HCT116 (cell line): ENCODE data around the gene ADARB2. TPM values are rescaled to one million over a fixed set of nuclear protein-coding genes. Genes with fewer than 3 reads are reported as not detected.

ENCODE experiments used
- ATAC-seq: fragments of 200-7000 bp; cut with Tn5 transposase; 2 replicates; pipeline ENCODE4 v1.9.1; 2020; ENCODE audit warnings: mild to moderate bottlenecking, moderate library complexity
- BruUV-seq: library from RNA; stranded (reverse); fragments of 400-500 nt; replicated peaks from 2 replicates; lab custom pipeline; 2021; lab: Mats Ljungman, UMichigan
- CTCF ChIA-PET: fragments of 300-600 bp; sonication (Branson Sonifier 250); formaldehyde crosslinking; loops from one replicate; lab custom pipeline; 2021; ENCODE audit warnings: antibody characterized with exemption; lab: Charles Lee
- POLR2A ChIA-PET: fragments of 300-600, 350-600 bp; sonication (Branson Sonifier 250); formaldehyde crosslinking; loops from one replicate; lab custom pipeline; 2021; ENCODE audit warnings: antibody characterized with exemption; lab: Charles Lee
- RAD21 ChIA-PET, 2 experiments: fragments of 300-600 bp; sonication (Branson Sonifier 250); formaldehyde crosslinking; loops; one replicate each; lab custom pipeline; 2023; ENCODE audit warnings: low total read pairs in 2 of 2; ENCODE audit not compliant: uncharacterized antibody in 2 of 2, unreplicated experiment in 2 of 2, low non-redundant PET in 1 of 2; lab: Charles Lee
- DNase-seq: peaks from one replicate; pipeline ENCODE4 v3.0.0-alpha.2; 2010; ENCODE audit warnings: low read depth, low spot score
- H2AFZ ChIP-seq: fragments of 200-600 bp; shearing (Covaris generic), sonication (generic); 2 replicates; pipeline ENCODE4 v1.6.1; 2017; ENCODE audit warnings: low read depth, mixed run types, mixed read lengths, antibody characterized with exemption, low read length; ENCODE audit not compliant: poor library complexity, severe bottlenecking
- H3K27ac ChIP-seq: 2 replicates; pipeline ENCODE4 v1.5.1; 2012; ENCODE audit warnings: low read depth, low read length
- H3K27me3 ChIP-seq: fragments of 200-600 bp; sonication (generic); 2 replicates; pipeline ENCODE4 v1.6.1; 2016; ENCODE audit warnings: mixed run types, low read length, mixed read lengths; ENCODE audit not compliant: insufficient read depth
- H3K36me3 ChIP-seq, 2 experiments: fragments of 200-500 bp in 1 of 2; fragments of 200-600 bp in 1 of 2; sonication (Bioruptor generic) in 1 of 2; sonication (generic) in 1 of 2; 2 replicates each; pipeline versions ENCODE4 v1.5.1 to v1.6.1; 2014 to 2016; ENCODE audit warnings: low read length in 2 of 2, inconsistent platforms in 1 of 2, mixed read lengths in 1 of 2, mixed run types in 1 of 2; ENCODE audit not compliant: insufficient read depth in 2 of 2, control insufficient read depth in 1 of 2
- H3K4me1 ChIP-seq, 2 experiments: fragments of 200-600 bp in 1 of 2; sonication (generic) in 1 of 2; 2 replicates each; pipeline versions ENCODE4 v1.5.1 to v1.6.1; 2012 to 2017; ENCODE audit warnings: low read length in 2 of 2, inconsistent platforms in 1 of 2, mild to moderate bottlenecking in 1 of 2, mixed read lengths in 1 of 2, mixed run types in 1 of 2, moderate library complexity in 1 of 2; ENCODE audit not compliant: insufficient read depth in 2 of 2, control insufficient read depth in 1 of 2
- H3K4me2 ChIP-seq: fragments of 200-600 bp; sonication (generic); 2 replicates; pipeline ENCODE4 v1.6.1; 2017; ENCODE audit warnings: mixed run types, low read length, mixed read lengths
- H3K4me3 ChIP-seq, 2 experiments: fragments of 200-600 bp in 1 of 2; sonication (generic) in 1 of 2; replicated peaks in 1 of 2; 2 replicates each; pipeline ENCODE4 v1.5.1; 2011 to 2016; ENCODE audit warnings: low read length in 2 of 2, control low read depth in 1 of 2, low read depth in 1 of 2, mild to moderate bottlenecking in 1 of 2, mixed read lengths in 1 of 2, mixed run types in 1 of 2
- H3K79me2 ChIP-seq: fragments of 200-600 bp; sonication (generic); 2 replicates; pipeline ENCODE4 v1.6.1; 2017; ENCODE audit warnings: mild to moderate bottlenecking, mixed run types, low read length, moderate library complexity, mixed read lengths; ENCODE audit not compliant: insufficient read depth
- H3K9ac ChIP-seq: fragments of 200-600 bp; sonication (generic); 2 replicates; pipeline ENCODE4 v1.6.1; 2016; ENCODE audit warnings: low read length, mixed read lengths
- H3K9me2 ChIP-seq: fragments of 200-600 bp; sonication (generic), shearing (Covaris generic); 2 replicates; pipeline ENCODE4 v1.6.1; 2017; ENCODE audit warnings: mixed run types, mild to moderate bottlenecking, moderate library complexity; ENCODE audit not compliant: insufficient read depth
- H3K9me3 ChIP-seq, 2 experiments: fragments of 200-500 bp in 1 of 2; fragments of 200-600 bp in 1 of 2; sonication (Bioruptor generic) in 1 of 2; sonication (generic) in 1 of 2; 2 replicates each; pipeline ENCODE4 v1.6.1; 2014 to 2017; ENCODE audit warnings: low read length in 2 of 2, mixed read lengths in 2 of 2, inconsistent platforms in 1 of 2, low read depth in 1 of 2, mild to moderate bottlenecking in 1 of 2, mixed run types in 1 of 2, moderate library complexity in 1 of 2; ENCODE audit not compliant: control insufficient read depth in 1 of 2, insufficient read depth in 1 of 2
- H4K20me1 ChIP-seq: fragments of 200-600 bp; sonication (generic), shearing (Covaris generic); 2 replicates; pipeline ENCODE4 v1.6.1; 2017; ENCODE audit warnings: mixed run types, mild to moderate bottlenecking, moderate library complexity; ENCODE audit not compliant: insufficient read depth
- CBX3 ChIP-seq: IDR thresholded peaks from 2 replicates; pipeline ENCODE4 v1.6.1; 2012; ENCODE audit warnings: low read depth
- CEBPB ChIP-seq: IDR thresholded peaks from 2 replicates; pipeline ENCODE4 v1.6.1; 2012; ENCODE audit warnings: low read depth
- EGR1 ChIP-seq: IDR thresholded peaks from 2 replicates; pipeline ENCODE4 v1.6.1; 2012; ENCODE audit warnings: low read depth
- ELF1 ChIP-seq: IDR thresholded peaks from 2 replicates; pipeline ENCODE4 v1.6.1; 2012; ENCODE audit warnings: low read depth, borderline replicate concordance
- EZH2phosphoT487 ChIP-seq: fragments of 200-600 bp; IDR thresholded peaks from 2 replicates; pipeline ENCODE4 v1.6.1; 2018; ENCODE audit warnings: antibody characterized with exemption, borderline replicate concordance
- FOSL1 ChIP-seq: IDR thresholded peaks from 2 replicates; pipeline ENCODE4 v1.6.1; 2012; ENCODE audit warnings: low read depth
- JUND ChIP-seq: IDR thresholded peaks from 2 replicates; pipeline ENCODE4 v1.6.1; 2012
- POLR2A ChIP-seq: IDR thresholded peaks from 2 replicates; pipeline ENCODE4 v1.7.0; 2011; ENCODE audit warnings: borderline replicate concordance; ENCODE audit not compliant: insufficient read depth, insufficient read length; ENCODE audit errors: extremely low read depth
- POLR2AphosphoS5 ChIP-seq: IDR thresholded peaks from 2 replicates; pipeline ENCODE4 v1.6.1; 2011; ENCODE audit warnings: mild to moderate bottlenecking, low read depth, low read length, moderate library complexity
- RAD21 ChIP-seq: IDR thresholded peaks from 2 replicates; pipeline ENCODE4 v1.6.1; 2012; ENCODE audit warnings: low read depth, mild to moderate bottlenecking
- SIN3A ChIP-seq: IDR thresholded peaks from 2 replicates; pipeline ENCODE4 v1.6.1; 2012; ENCODE audit warnings: low read depth
- SP1 ChIP-seq: IDR thresholded peaks from 2 replicates; pipeline ENCODE4 v1.6.1; 2012; ENCODE audit warnings: low read depth
- SRF ChIP-seq: IDR thresholded peaks from 2 replicates; pipeline ENCODE4 v1.6.1; 2012; ENCODE audit warnings: low read depth
- TCF7L2 ChIP-seq: IDR thresholded peaks from 2 replicates; pipeline ENCODE4 v1.7.0; 2011; ENCODE audit warnings: borderline replicate concordance, inconsistent platforms; ENCODE audit not compliant: insufficient read depth, insufficient read length; ENCODE audit errors: extremely low read depth
- YY1 ChIP-seq: IDR thresholded peaks from 2 replicates; pipeline ENCODE4 v1.6.1; 2011; ENCODE audit warnings: low read length, low read depth, moderate library complexity, mild to moderate bottlenecking; ENCODE audit not compliant: insufficient replicate concordance; ENCODE audit errors: extremely low read depth
- ZFX ChIP-seq: fragments of 450-650 bp; IDR thresholded peaks from 2 replicates; pipeline ENCODE4 v1.6.1; 2017
- ZNF274 ChIP-seq: fragments of 200-500 bp; sonication (Bioruptor generic); IDR thresholded peaks from 2 replicates; pipeline ENCODE4 v1.6.1; 2014; ENCODE audit warnings: mild to moderate bottlenecking, low read depth, low read length, inconsistent platforms
- intact Hi-C: fragments of 100-400 bp; cut with micrococcal nuclease; formaldehyde crosslinking; loops from 2 replicates; pipeline ENCODE4 v1.10.0; 2022
- total RNA-seq: library from RNA; stranded (reverse); gene quantifications from one replicate; pipeline ENCODE4 v1.2.1, GENCODE V29; 2021; ENCODE audit not compliant: unreplicated experiment
- TF ChIP-seq, protein P1 (sequence below), 3 experiments: fragments of 200-600 bp in 1 of 3; sonication (generic) in 1 of 3; IDR thresholded peaks in 2 of 3; conservative IDR thresholded peaks in 1 of 3; 2 replicates each; pipeline ENCODE4 v1.5.1; 2012 to 2017; ENCODE audit warnings: low read depth in 2 of 3, low read length in 2 of 3, antibody characterized with exemption in 1 of 3, borderline replicate concordance in 1 of 3, control low read depth in 1 of 3, mild to moderate bottlenecking in 1 of 3, mixed read lengths in 1 of 3, mixed run types in 1 of 3, moderate library complexity in 1 of 3; ENCODE audit not compliant: insufficient read depth in 1 of 3
- TF ChIP-seq, protein P2 (sequence below): IDR thresholded peaks from 2 replicates; pipeline ENCODE4 v1.6.1; 2012; ENCODE audit warnings: low read depth

ADARB2 gene
- total RNA-seq, 1 experiment from 2014 or later, result not detected

DNA sequence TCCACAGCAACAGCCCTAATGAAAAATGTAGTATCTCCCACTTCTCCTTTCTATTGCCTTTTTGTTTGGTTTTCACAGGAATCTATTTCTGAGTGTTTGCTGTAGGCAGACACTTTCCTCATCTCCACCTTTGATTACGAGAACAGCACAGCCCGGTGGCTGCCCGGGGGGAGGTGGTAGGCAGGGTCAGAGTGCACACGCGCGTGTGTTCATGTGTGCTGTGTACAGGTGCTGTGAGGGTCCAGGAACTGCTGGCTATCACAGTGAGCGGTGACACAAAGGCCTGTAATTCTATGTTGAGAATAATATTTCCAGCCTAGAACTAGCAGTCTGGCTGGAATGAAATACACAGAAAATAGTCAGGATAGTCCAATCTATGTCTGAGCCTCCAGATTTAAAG, 212.8 kb downstream of the ADARB2 start:
- no peak overlapping the region for H3K4me3 ChIP-seq
- TF ChIP-seq POLR2AphosphoS5 (no peak), ELF1 (no peak), ZFX (no peak), YY1 (no peak), CBX3 (no peak), SP1 (no peak), EGR1 (no peak), ZNF274 (no peak), EZH2phosphoT487 (no peak), JUND (no peak), CEBPB (no peak), POLR2A (no peak), RAD21 (no peak), SIN3A (no peak), TCF7L2 (no peak), FOSL1 (no peak), SRF (no peak)
- TF ChIP-seq, protein P1, sequence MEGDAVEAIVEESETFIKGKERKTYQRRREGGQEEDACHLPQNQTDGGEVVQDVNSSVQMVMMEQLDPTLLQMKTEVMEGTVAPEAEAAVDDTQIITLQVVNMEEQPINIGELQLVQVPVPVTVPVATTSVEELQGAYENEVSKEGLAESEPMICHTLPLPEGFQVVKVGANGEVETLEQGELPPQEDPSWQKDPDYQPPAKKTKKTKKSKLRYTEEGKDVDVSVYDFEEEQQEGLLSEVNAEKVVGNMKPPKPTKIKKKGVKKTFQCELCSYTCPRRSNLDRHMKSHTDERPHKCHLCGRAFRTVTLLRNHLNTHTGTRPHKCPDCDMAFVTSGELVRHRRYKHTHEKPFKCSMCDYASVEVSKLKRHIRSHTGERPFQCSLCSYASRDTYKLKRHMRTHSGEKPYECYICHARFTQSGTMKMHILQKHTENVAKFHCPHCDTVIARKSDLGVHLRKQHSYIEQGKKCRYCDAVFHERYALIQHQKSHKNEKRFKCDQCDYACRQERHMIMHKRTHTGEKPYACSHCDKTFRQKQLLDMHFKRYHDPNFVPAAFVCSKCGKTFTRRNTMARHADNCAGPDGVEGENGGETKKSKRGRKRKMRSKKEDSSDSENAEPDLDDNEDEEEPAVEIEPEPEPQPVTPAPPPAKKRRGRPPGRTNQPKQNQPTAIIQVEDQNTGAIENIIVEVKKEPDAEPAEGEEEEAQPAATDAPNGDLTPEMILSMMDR (IDR thresholded peaks at IDR 0.05 in 2 of 3, conservative IDR thresholded peaks at IDR 0.05 in 1 of 3; ENCODE audit: borderline replicate concordance in 1 of 3, insufficient read depth in 1 of 3, low read depth in 2 of 3, low read length in 2 of 3), result no peak
- TF ChIP-seq, protein P2, sequence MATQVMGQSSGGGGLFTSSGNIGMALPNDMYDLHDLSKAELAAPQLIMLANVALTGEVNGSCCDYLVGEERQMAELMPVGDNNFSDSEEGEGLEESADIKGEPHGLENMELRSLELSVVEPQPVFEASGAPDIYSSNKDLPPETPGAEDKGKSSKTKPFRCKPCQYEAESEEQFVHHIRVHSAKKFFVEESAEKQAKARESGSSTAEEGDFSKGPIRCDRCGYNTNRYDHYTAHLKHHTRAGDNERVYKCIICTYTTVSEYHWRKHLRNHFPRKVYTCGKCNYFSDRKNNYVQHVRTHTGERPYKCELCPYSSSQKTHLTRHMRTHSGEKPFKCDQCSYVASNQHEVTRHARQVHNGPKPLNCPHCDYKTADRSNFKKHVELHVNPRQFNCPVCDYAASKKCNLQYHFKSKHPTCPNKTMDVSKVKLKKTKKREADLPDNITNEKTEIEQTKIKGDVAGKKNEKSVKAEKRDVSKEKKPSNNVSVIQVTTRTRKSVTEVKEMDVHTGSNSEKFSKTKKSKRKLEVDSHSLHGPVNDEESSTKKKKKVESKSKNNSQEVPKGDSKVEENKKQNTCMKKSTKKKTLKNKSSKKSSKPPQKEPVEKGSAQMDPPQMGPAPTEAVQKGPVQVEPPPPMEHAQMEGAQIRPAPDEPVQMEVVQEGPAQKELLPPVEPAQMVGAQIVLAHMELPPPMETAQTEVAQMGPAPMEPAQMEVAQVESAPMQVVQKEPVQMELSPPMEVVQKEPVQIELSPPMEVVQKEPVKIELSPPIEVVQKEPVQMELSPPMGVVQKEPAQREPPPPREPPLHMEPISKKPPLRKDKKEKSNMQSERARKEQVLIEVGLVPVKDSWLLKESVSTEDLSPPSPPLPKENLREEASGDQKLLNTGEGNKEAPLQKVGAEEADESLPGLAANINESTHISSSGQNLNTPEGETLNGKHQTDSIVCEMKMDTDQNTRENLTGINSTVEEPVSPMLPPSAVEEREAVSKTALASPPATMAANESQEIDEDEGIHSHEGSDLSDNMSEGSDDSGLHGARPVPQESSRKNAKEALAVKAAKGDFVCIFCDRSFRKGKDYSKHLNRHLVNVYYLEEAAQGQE, result no peak
- TF ChIP-seq, all 23 proteins: peak for 0
- Histone ChIP-seq H3K4me1 (no peaks in the 10 kb centered on the region), H3K9me3 (no peaks in the 10 kb centered on the region), H4K20me1 (no peaks in the 10 kb centered on the region), H3K27me3 (peaks cover 25% of the 10 kb centered on the region), H3K4me2 (no peak overlapping the region), H2AFZ (no peak overlapping the region), H3K27ac (no peak overlapping the region), H3K9ac (no peak overlapping the region), H3K9me2 (no peaks in the 10 kb centered on the region), H3K36me3 (no peaks in the 10 kb centered on the region), H3K79me2 (no peaks in the 10 kb centered on the region)
- DNase-seq (no peak), ATAC-seq (no peak)
- intact Hi-C loops, result no loop called here
- ChIA-PET POLR2A (no interaction called here), CTCF (no interaction called here), RAD21 (no interaction called here)
- no TSS peak for BruUV-seq
